C4-2B (cell line): ENCODE results near the gene PTCHD4.

Experiments
- ZFX ChIP-seq: fragments of 450-650 bp; IDR thresholded peaks from 2 replicates; pipeline ENCODE4 v1.6.1; 2017
- TF ChIP-seq, protein P1 (sequence below): fragments of 450-650 bp; conservative IDR thresholded peaks from 2 replicates; pipeline ENCODE4 v1.5.1; 2017; ENCODE audit warnings: mild to moderate bottlenecking

DNA sequence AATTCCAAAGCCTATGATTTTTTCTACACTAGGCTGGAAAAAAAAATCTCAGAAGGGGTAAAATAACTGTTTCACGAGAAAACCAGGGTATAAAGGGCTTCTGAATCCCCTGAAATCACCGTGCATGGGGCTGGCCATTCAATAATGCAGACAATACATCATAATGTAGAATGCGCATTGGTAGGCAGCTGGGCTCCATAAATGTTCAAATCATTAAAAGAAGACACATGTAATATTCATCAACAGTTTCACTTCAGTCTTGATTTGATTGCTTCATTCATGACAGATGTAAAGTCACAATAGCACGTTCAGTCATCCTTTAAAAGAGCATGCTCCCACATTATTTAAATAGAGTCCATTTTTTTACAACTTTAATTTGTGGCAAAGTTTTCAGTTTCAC lies 20.5 kb downstream of the PTCHD4 start:
- TF ChIP-seq, protein P1, sequence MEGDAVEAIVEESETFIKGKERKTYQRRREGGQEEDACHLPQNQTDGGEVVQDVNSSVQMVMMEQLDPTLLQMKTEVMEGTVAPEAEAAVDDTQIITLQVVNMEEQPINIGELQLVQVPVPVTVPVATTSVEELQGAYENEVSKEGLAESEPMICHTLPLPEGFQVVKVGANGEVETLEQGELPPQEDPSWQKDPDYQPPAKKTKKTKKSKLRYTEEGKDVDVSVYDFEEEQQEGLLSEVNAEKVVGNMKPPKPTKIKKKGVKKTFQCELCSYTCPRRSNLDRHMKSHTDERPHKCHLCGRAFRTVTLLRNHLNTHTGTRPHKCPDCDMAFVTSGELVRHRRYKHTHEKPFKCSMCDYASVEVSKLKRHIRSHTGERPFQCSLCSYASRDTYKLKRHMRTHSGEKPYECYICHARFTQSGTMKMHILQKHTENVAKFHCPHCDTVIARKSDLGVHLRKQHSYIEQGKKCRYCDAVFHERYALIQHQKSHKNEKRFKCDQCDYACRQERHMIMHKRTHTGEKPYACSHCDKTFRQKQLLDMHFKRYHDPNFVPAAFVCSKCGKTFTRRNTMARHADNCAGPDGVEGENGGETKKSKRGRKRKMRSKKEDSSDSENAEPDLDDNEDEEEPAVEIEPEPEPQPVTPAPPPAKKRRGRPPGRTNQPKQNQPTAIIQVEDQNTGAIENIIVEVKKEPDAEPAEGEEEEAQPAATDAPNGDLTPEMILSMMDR, result no peak
- TF ChIP-seq ZFX, result no peak
